Central memory CD4-positive, alpha-beta T cell (primary cell): Measurements from ENCODE around the gene CST3.
"Not testable (repeated sequence)": the region's sequence is repeated elsewhere in the genome, so short reads cannot be mapped to it uniquely, and the experiment has no call there.

Experiments
- DNase-seq: peaks from one replicate; pipeline ENCODE4 v3.0.0; 2022

CST3 gene

GRCh38 chr20:23641936-23642751, 4.4 kb upstream of the CST3 start:
- no peak for DNase-seq

- no peak for DNase-seq
Measured at GRCh38 chr20:23640671-23641667, 3.2 kb upstream of the CST3 start.

- no peak for DNase-seq
Measured at GRCh38 chr20:23640018-23640601, 2.4 kb upstream of the CST3 start.

- no peak for DNase-seq
Measured at GRCh38 chr20:23639490-23639958, 1.8 kb upstream of the CST3 start.

- DNase-seq: no peak
Measured at GRCh38 chr20:23638309-23638708, 554 bp upstream of the CST3 start.

GRCh38 chr20:23636908-23637281, 860 bp downstream of the CST3 start:
- no peak for DNase-seq

- DNase-seq: no peak
Measured at GRCh38 chr20:23636182-23636907, 1.4 kb downstream of the CST3 start.

- not testable (repeated sequence) for DNase-seq
Measured at GRCh38 chr20:23635768-23636090, 2.0 kb downstream of the CST3 start.

- no peak for DNase-seq
Measured at GRCh38 chr20:23634985-23635767, 2.6 kb downstream of the CST3 start.

GRCh38 chr20:23634044-23634801, 3.5 kb downstream of the CST3 start:
- DNase-seq: no peak

GRCh38 chr20:23632711-23633573, 4.8 kb downstream of the CST3 start:
- DNase-seq: no peak

- no peak for DNase-seq
Measured at GRCh38 chr20:23631981-23632710, 5.6 kb downstream of the CST3 start.

GRCh38 chr20:23631226-23631822, 6.4 kb downstream of the CST3 start:
- no peak for DNase-seq

- no peak for DNase-seq
Measured at GRCh38 chr20:23630392-23630849, 7.3 kb downstream of the CST3 start.

- no peak for DNase-seq
Measured at GRCh38 chr20:23629542-23630391, 8.0 kb downstream of the CST3 start.

GRCh38 chr20:23629017-23629541, 8.7 kb downstream of the CST3 start:
- no peak for DNase-seq

- DNase-seq: no peak
Measured at GRCh38 chr20:23628402-23629016, 9.2 kb downstream of the CST3 start.
